GM12878 (cell line): Measurements from ENCODE around the gene ZDHHC18. TPM values are rescaled to one million over a fixed set of nuclear protein-coding genes. Genes with fewer than 3 reads are reported as not detected.

Experiments
- ATAC-seq: fragments of 200-7000 bp; cut with Tn5 transposase; 3 replicates; pipeline ENCODE4 v1.9.1; 2020; ENCODE audit warnings: mild to moderate bottlenecking, moderate library complexity
- BruUV-seq: library from RNA; stranded (reverse); fragments of 400-500 nt; replicated peaks from 2 replicates; lab custom pipeline; 2021; lab: Mats Ljungman, UMichigan
- CTCF ChIA-PET: fragments of 300-600 bp; sonication (Branson Sonifier 250); formaldehyde crosslinking; extraction: SDS; loops from one replicate; lab custom pipeline; 2021; ENCODE audit warnings: inconsistent platforms; lab: Yijun Ruan, JAX
- POLR2A ChIA-PET: fragments of 350-600 bp; formaldehyde crosslinking; extraction: SDS; loops from one replicate; lab custom pipeline; 2021; ENCODE audit warnings: inconsistent platforms; lab: Charles Lee
- RAD21 ChIA-PET: fragments of 300-600 bp; sonication (Branson Sonifier 250); formaldehyde crosslinking; loops from one replicate; lab custom pipeline; 2023; ENCODE audit warnings: antibody characterized with exemption; ENCODE audit not compliant: unreplicated experiment; lab: Charles Lee
- SMC1A ChIA-PET: fragments of 300-600 bp; sonication (Branson Sonifier 250); formaldehyde crosslinking; loops from one replicate; lab custom pipeline; 2023; ENCODE audit not compliant: unreplicated experiment, uncharacterized antibody; lab: Charles Lee
- DNase-seq: peaks from one replicate; pipeline ENCODE4 v3.0.0-alpha.2; 2011; ENCODE audit warnings: low read depth, low spot score
- FAIRE-seq: peaks from 3 replicates; lab custom pipeline; 2011; peaks lifted over from hg19 to GRCh38; lab: Jason Lieb, UNC
- H2AFZ ChIP-seq: 2 replicates; pipeline ENCODE4 v1.6.0; 2011; ENCODE audit warnings: low read depth, low read length, control low read depth; ENCODE audit not compliant: control insufficient read depth
- H3K27ac ChIP-seq: 2 replicates; pipeline ENCODE4 v1.5.1; 2011; ENCODE audit warnings: control low read depth; ENCODE audit not compliant: control insufficient read depth, insufficient read depth
- H3K27me3 ChIP-seq, 2 experiments: replicated peaks in 1 of 2; 2 replicates each; pipeline versions ENCODE4 v1.6.0 to v1.6.1; 2011; ENCODE audit warnings: low read length in 1 of 2; ENCODE audit not compliant: control insufficient read depth in 2 of 2, insufficient read depth in 2 of 2
- H3K36me3 ChIP-seq, 2 experiments: 2 replicates each; pipeline ENCODE4 v1.5.1; 2011; ENCODE audit warnings: low read length in 1 of 2; ENCODE audit not compliant: control insufficient read depth in 2 of 2, insufficient read depth in 2 of 2
- H3K4me1 ChIP-seq: 2 replicates; pipeline ENCODE4 v1.6.1; 2011; ENCODE audit warnings: mild to moderate bottlenecking, low read length, moderate library complexity, mixed read lengths; ENCODE audit not compliant: control insufficient read depth, insufficient read depth
- H3K4me2 ChIP-seq: 2 replicates; pipeline ENCODE4 v1.6.0; 2011; ENCODE audit warnings: control low read depth; ENCODE audit not compliant: control insufficient read depth, insufficient read depth
- H3K4me3 ChIP-seq: fragments of 200-600 bp; sonication (generic); 2 replicates; pipeline ENCODE4 v1.5.1; 2016
- H3K79me2 ChIP-seq: 2 replicates; pipeline ENCODE4 v1.6.0; 2011; ENCODE audit warnings: low read length; ENCODE audit not compliant: control insufficient read depth, insufficient read depth
- H3K9ac ChIP-seq: 2 replicates; pipeline ENCODE4 v1.8.0; 2011; ENCODE audit warnings: low read length, control low read depth, mixed read lengths; ENCODE audit not compliant: control insufficient read depth, insufficient read depth
- H3K9me3 ChIP-seq: replicated peaks from 3 replicates; pipeline ENCODE4 v1.5.1; 2011; ENCODE audit warnings: mild to moderate bottlenecking, low read length; ENCODE audit not compliant: control insufficient read depth, insufficient read depth
- H4K20me1 ChIP-seq: 2 replicates; pipeline ENCODE4 v1.6.0; 2011; ENCODE audit not compliant: control insufficient read depth, insufficient read depth
- BMI1 ChIP-seq: fragments of 450-650 bp; IDR thresholded peaks from 2 replicates; pipeline ENCODE4 v1.6.1; 2016; ENCODE audit warnings: mild to moderate bottlenecking, moderate library complexity, borderline replicate concordance
- CEBPB ChIP-seq, 2 experiments: fragments of 150-350 bp in 1 of 2; IDR thresholded peaks; 2 replicates each; pipeline ENCODE4 v1.6.1; 2012 to 2014; ENCODE audit warnings: low read depth in 2 of 2, low read length in 2 of 2, borderline replicate concordance in 1 of 2, inconsistent platforms in 1 of 2
- FOS ChIP-seq: IDR thresholded peaks from 3 replicates; pipeline ENCODE4 v1.6.1; 2011; ENCODE audit warnings: borderline replicate concordance; ENCODE audit not compliant: insufficient read length; ENCODE audit errors: extremely low read depth
- KLF5 ChIP-seq: fragments of 450-650 bp; IDR thresholded peaks from 2 replicates; pipeline ENCODE4 v1.6.1; 2014; ENCODE audit warnings: mild to moderate bottlenecking; ENCODE audit not compliant: partially characterized antibody
- MEF2B ChIP-seq: fragments of 450-650 bp; IDR thresholded peaks from 2 replicates; pipeline ENCODE4 v1.6.1; 2018; ENCODE audit warnings: mild to moderate bottlenecking, moderate library complexity; ENCODE audit not compliant: partially characterized antibody, poor library complexity, severe bottlenecking
- MYC ChIP-seq: IDR thresholded peaks from 2 replicates; pipeline ENCODE4 v1.6.1; 2011; ENCODE audit warnings: mild to moderate bottlenecking, low read length, moderate library complexity, inconsistent platforms; ENCODE audit not compliant: insufficient read depth, insufficient replicate concordance, insufficient read length, severe bottlenecking
- PML ChIP-seq: IDR thresholded peaks from 2 replicates; pipeline ENCODE4 v1.6.1; 2012; ENCODE audit warnings: low read length, inconsistent platforms
- POLR2AphosphoS5 ChIP-seq: IDR thresholded peaks from 2 replicates; pipeline ENCODE4 v1.6.1; 2011; ENCODE audit warnings: mild to moderate bottlenecking, low read length, inconsistent platforms
- SREBF2 ChIP-seq: IDR thresholded peaks from 2 replicates; pipeline ENCODE4 v1.6.1; 2012; ENCODE audit warnings: mild to moderate bottlenecking, low read length
- YY1 ChIP-seq: IDR thresholded peaks from 2 replicates; pipeline ENCODE4 v1.6.1; 2011; ENCODE audit warnings: low read depth, mild to moderate bottlenecking, low read length
- ZNF207 ChIP-seq: fragments of 450-650 bp; IDR thresholded peaks from 2 replicates; pipeline ENCODE4 v1.6.1; 2014; ENCODE audit warnings: antibody characterized with exemption, mild to moderate bottlenecking, borderline replicate concordance
- WGBS: methylation state at CpG from one replicate; pipeline ENCODE4 v1.1.6; 2016; ENCODE audit warnings: low lambda C conversion rate; ENCODE audit not compliant: insufficient replicate concordance, insufficient coverage; ENCODE audit errors: missing lambda C conversion rate; 5-methylcytosine and 5-hydroxymethylcytosine counted together
- in situ Hi-C: fragments of 300-500 bp; cut with MboI; formaldehyde crosslinking; loops from 9 replicates; pipeline ENCODE4 v1.14.3; 2018; ENCODE audit warnings: mixed read lengths
- intact Hi-C: fragments of 100-400 bp; cut with micrococcal nuclease; formaldehyde crosslinking; loops from one replicate; pipeline ENCODE4 v1.14.2; 2022; ENCODE audit not compliant: unreplicated experiment
- polyA plus RNA-seq, 11 experiments: library from polyadenylated mRNA; depleted of rRNA in 4 of 11; unstranded in 6 of 11; stranded (reverse) in 5 of 11; fragments of >200 nt; fragmentation: Nextera tagmentation in 4 of 11; fragmentation: Illumina TruSeq in 1 of 11; extraction: Ambion mirVana in 4 of 11; extraction: Trizol in 1 of 11; gene quantifications; 1 replicate in 1 of 11; 2 replicates in 10 of 11; pipeline versions ENCODE4 v1.2.1 to v1.2.3, GENCODE V29; 2011 to 2016; ENCODE audit warnings: inconsistent platforms in 2 of 11, missing spikeins in 2 of 11, low read depth in 1 of 11
- total RNA-seq, 4 experiments: library from RNA; depleted of rRNA in 3 of 4; stranded (reverse); fragments of >200 nt in 3 of 4; fragmentation: Illumina TruSeq in 1 of 4; extraction: Trizol in 1 of 4; gene quantifications; 2 replicates each; pipeline versions ENCODE4 v1.2.1 to v1.2.3, GENCODE V29; 2013 to 2021
- TF ChIP-seq, protein P1 (sequence below): IDR thresholded peaks from 2 replicates; pipeline ENCODE4 v1.6.1; 2011; ENCODE audit warnings: borderline replicate concordance, low read depth, mild to moderate bottlenecking, moderate library complexity, low read length; ENCODE audit not compliant: insufficient read depth, poor library complexity, severe bottlenecking
- TF ChIP-seq, protein P2 (sequence below): IDR thresholded peaks from 2 replicates; pipeline ENCODE4 v1.6.1; 2012; ENCODE audit warnings: low read depth, low read length, improper control_type of control experiment
- TF ChIP-seq, protein P3 (sequence below): fragments of 150-350 bp; IDR thresholded peaks from 2 replicates; pipeline ENCODE4 v1.6.1; 2014; ENCODE audit warnings: mild to moderate bottlenecking, low read depth, low read length

Gene ZDHHC18
- total and polyA plus RNA-seq, 10 of the 15 experiments (the other 5 are each of a cell fraction or from before 2014, with no cell fraction given), result 0.40 to 81.2 (median 21.3) TPM

DNA sequence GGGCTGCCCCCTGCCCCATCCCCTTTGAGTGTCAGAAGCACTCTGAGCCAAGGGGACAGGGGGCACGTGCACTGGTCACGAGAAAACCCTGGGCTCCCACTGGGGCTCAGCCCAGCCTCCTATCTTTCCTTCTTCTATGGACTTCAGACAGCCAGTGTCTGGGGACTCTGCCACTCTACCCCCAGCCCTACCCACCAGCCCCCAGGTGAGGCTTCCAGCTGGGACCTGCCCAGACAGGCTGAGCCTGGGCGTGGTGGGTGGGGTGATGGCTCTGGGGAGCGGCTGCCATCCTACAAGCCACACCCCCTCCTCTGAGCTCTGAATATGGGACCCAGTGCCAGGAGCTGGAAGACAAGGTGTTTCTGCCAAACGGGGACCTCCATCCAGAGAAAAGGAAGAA lies 28.4 kb downstream of the ZDHHC18 start (continued):
- TF ChIP-seq ZNF207 (no peak), BMI1 (no peak), SREBF2 (no peak), POLR2AphosphoS5 (no peak), CEBPB (IDR thresholded peaks at IDR 0.05; ENCODE audit: borderline replicate concordance in 1 of 2, low read depth in 2 of 2, low read length in 2 of 2) (no peak), MYC (no peak)
- TF ChIP-seq, protein P1, sequence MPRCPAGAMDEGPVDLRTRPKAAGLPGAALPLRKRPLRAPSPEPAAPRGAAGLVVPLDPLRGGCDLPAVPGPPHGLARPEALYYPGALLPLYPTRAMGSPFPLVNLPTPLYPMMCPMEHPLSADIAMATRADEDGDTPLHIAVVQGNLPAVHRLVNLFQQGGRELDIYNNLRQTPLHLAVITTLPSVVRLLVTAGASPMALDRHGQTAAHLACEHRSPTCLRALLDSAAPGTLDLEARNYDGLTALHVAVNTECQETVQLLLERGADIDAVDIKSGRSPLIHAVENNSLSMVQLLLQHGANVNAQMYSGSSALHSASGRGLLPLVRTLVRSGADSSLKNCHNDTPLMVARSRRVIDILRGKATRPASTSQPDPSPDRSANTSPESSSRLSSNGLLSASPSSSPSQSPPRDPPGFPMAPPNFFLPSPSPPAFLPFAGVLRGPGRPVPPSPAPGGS, result no peak
- TF ChIP-seq, protein P2, sequence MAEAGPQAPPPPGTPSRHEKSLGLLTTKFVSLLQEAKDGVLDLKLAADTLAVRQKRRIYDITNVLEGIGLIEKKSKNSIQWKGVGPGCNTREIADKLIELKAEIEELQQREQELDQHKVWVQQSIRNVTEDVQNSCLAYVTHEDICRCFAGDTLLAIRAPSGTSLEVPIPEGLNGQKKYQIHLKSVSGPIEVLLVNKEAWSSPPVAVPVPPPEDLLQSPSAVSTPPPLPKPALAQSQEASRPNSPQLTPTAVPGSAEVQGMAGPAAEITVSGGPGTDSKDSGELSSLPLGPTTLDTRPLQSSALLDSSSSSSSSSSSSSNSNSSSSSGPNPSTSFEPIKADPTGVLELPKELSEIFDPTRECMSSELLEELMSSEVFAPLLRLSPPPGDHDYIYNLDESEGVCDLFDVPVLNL, result no peak

DNA sequence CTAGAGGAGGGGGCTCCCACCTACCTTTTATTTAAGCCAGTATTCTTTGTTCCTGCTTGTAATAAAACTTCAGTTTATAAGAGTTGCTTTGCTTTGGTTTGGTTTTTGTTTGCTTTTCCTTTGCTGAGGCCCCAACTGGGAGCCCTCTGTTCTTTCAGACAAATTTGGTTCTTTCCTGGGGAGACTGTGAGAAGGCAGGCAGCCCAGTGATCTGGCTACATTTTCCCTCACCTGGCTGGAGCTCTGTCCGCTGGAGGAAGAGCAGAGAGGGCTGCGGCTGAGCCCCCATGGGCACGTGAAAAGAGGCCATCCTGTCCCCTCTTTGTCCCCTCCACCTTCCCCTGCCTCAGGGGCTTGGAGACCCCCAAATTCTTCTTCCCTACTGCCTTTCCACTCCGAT lies 29.1 kb downstream of the ZDHHC18 start:
- BruUV-seq, result no TSS peak
- Histone ChIP-seq H4K20me1 (no peaks in the 10 kb centered on the region), H3K9ac (no peak overlapping the region), H3K4me1 (no peaks in the 10 kb centered on the region), H3K27ac (no peak overlapping the region), H3K4me3 (no peak overlapping the region), H3K36me3 (peaks cover 16 to 32% of the 10 kb centered on the region in 2 experiments), H3K79me2 (no peaks in the 10 kb centered on the region), H3K4me2 (no peak overlapping the region), H2AFZ (no peak overlapping the region), H3K9me3 (no peaks in the 10 kb centered on the region), H3K27me3 (no peaks in the 10 kb centered on the region)
- ATAC-seq, result no peak
- intact Hi-C loops (no loop called here), in situ Hi-C loops (no loop called here)
- CTCF ChIA-PET, result interaction anchor here (1.1 to 5.9 kb wide), 7 partner anchors 9 to 65 kb away, joined by 3 to 25 read pairs (median 5); no protein-coding TSS in a partner anchor
- no peak for DNase-seq
- RAD21 ChIA-PET, result interaction anchor here (1.0 to 1.6 kb wide), 2 partner anchors 9 to 32 kb away, joined by 4 to 5 read pairs; no protein-coding TSS in a partner anchor
- SMC1A ChIA-PET, result interaction anchor here (1.2 to 1.4 kb wide), 2 partner anchors 10 to 44 kb away, joined by 4 read pairs; no protein-coding TSS in a partner anchor
- 92% methylated on average over 4 of the region's 4 CpGs for WGBS
- POLR2A ChIA-PET, result interaction anchor here (0.6 kb wide), 1 partner anchor 646 kb away, joined by 5 read pairs; no protein-coding TSS in a partner anchor
- no peak for FAIRE-seq
- TF ChIP-seq PML (no peak), KLF5 (no peak), MEF2B (no peak), FOS (no peak), YY1 (no peak)
- TF ChIP-seq, protein P3, sequence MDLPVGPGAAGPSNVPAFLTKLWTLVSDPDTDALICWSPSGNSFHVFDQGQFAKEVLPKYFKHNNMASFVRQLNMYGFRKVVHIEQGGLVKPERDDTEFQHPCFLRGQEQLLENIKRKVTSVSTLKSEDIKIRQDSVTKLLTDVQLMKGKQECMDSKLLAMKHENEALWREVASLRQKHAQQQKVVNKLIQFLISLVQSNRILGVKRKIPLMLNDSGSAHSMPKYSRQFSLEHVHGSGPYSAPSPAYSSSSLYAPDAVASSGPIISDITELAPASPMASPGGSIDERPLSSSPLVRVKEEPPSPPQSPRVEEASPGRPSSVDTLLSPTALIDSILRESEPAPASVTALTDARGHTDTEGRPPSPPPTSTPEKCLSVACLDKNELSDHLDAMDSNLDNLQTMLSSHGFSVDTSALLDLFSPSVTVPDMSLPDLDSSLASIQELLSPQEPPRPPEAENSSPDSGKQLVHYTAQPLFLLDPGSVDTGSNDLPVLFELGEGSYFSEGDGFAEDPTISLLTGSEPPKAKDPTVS, result no peak
